HG03469 (cell line): Measurements from ENCODE around the gene GRM7.

Experiments
- ATAC-seq: cut with Tn5 transposase; IDR thresholded peaks from one replicate; pipeline ENCODE4 v1.9.1; 2021; ENCODE audit warnings: mild to moderate bottlenecking, moderate library complexity, moderate number of reproducible peaks; ENCODE audit not compliant: unreplicated experiment

The GRM7 gene

DNA sequence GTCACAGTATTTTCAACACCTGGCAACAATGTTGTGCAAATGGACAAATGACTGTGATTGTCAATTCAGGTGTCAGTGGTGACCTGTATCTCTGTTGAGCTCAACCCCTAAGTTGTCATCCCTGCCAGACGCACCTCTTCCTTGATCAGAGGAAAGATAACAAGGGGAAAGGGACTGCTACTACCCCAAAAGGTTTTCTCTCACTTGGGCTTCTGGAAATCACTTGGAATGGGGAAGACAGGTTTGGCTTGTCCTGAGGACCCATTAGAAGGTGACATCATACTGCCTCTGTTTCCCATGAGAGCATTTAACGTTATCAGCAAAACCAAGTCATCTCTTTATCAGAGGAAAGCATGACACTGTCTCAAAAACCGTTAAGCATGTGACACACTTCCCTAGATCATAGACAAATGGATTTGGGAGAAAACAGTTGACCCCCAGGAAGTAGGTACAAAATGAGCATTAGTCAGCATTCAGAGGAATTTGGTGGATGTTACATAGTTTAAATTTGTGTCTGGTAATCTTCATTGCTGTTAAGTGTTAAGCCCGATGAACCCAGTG, 769.5 kb downstream of the GRM7 start:
- no peak for ATAC-seq

DNA sequence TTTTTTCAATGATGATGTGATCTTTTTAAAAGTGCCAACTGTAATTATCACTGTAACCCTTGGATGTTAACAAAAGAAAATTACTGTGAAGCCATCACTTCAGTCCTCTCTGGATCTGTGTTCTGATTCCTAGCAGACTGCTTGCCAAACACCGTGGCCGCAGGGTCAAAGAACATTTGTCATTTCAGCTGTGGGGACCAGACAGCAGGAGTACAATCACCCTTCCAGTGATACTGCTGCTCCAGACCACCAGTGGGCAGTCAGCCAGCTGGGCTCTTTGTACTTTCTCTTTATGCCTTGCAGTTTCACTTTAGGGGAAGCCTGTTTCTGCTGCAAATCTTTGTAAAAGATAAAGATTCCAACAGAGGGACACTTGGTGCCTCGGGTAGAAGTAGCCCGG, 770.0 kb downstream of the GRM7 start:
- no peak for ATAC-seq

DNA sequence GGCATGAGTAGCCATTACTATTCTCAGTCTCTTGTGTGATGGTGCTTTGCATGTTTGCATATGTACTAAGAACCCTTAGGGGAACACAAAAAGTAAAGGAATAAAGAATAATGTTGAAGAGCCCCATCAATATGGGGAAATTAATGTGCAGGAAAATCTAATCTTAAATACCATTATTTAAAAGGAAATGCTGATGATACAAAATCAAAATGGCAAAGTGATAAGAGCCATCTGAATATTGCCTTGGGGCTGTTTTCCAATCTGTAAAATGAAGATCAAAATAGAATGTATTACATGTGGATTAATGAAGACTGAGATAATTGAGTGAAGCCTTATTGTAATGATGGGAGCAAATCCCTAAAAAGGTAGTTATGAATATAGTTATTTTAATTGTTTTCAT, 771.4 kb downstream of the GRM7 start:
- ATAC-seq, result no peak

DNA sequence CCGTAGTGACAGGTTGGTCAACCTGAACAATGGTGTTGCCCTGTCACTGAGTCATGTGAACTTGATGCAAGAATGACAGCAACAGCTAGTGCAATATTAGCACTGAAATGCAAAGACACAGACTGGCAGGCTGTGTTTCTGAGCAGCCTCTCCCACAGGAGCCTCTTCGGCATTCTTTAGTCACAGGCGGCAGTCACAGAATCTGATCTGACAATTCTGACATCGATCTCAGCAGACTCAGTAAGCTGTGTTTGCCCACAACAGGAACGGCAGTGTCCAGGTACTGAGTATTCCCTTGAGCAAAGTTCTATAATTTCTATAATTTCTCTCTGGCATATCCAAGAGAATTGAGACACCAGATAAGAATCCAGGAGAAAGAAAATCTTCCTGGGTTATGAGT, 776.8 kb downstream of the GRM7 start:
- ATAC-seq, result no peak

DNA sequence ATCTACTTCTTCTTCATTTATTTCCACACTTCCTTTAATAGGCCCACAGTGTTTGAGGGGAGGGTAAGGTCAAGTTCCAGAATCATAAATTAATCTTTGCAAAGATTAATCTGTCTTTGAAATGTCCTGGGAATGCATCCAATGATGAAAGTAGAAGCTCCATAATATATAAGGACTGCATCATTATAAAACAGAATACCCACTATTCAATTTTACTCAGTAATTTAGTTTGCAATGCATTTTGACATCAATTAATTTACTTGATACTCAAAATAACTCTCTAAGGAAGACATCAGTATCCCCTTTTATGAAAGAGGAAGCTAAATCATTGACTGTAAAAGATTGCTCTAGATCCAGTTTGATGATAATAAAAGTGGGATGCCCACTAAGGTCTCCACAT, 777.2 kb downstream of the GRM7 start:
- no peak for ATAC-seq

DNA sequence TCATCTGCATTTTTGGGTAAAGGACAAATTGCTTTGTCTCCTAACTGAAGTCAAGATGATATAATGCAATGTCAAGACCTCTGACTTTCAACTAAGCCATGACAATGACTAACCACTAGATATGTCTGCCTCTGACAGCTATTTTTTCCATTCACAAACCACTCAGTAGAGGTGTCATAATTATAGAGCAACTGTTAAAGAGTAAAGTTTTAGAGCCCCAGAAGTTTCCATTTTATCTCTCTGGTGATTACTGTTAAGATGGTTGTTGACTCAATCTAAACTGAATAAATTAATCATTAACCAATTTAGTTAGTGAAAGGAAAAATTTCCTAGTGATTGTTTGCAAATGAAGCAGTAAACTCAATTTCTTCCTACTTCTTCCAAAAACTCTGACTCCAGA, 779.9 kb downstream of the GRM7 start:
- ATAC-seq, result no peak

DNA sequence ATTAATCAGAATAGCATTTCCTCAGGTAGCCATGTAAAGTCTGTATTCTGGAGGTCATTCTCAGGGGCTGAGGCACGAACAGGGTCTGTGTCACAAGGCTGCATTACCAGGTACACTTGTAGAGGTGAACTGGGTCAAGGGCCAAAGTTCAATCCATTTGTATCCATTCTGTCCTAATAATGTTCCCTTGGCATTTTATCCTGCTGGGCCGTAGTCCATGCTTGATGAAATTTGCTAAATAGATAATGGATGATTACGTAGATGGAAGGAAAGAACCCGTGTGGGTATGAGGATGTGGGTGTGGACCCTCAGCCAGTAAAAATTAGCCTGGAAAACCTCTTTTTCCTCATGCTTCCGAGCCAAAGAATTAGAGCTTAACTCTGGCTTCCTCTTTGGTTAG, 785.9 kb downstream of the GRM7 start:
- ATAC-seq, result no peak

DNA sequence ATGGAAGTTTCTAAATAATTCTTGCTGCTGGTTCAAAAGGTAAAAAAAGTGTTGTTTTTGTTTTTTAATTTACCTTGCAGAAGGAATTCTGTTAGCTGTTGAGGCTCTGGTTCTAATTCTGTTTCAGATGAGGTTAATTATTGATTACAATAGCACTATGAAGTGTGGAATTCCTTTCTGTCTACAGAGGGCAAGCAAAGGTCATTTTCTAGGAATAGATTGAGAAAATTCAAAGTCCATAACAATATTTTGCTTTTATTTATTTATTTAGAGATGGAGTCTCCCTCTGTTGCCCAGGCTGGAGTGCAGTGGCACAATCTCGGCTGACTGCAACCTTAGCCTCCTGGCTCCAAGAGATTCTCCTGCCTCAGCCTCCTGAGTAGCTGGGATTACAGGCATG, 789.6 kb downstream of the GRM7 start:
- ATAC-seq, result no peak

DNA sequence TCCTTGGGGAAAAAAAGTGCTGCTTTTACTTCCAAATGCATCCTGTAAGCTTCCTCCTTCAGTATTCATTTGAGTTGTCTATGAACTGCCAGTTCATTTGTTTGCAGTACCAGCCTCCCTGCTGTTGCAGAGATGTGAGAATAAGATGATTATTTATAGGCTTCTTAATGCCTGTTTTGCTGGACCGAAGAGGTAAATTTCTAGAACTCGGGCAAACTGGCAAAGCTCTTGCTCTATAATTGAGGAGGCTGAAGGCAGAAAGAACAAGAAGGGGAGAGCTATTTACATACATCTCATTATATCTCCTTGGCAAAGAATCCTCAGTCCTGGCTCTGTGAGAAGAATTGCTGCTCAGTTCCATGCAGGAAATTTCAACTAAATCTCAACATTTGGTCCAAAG, 790.4 kb downstream of the GRM7 start:
- no peak for ATAC-seq

DNA sequence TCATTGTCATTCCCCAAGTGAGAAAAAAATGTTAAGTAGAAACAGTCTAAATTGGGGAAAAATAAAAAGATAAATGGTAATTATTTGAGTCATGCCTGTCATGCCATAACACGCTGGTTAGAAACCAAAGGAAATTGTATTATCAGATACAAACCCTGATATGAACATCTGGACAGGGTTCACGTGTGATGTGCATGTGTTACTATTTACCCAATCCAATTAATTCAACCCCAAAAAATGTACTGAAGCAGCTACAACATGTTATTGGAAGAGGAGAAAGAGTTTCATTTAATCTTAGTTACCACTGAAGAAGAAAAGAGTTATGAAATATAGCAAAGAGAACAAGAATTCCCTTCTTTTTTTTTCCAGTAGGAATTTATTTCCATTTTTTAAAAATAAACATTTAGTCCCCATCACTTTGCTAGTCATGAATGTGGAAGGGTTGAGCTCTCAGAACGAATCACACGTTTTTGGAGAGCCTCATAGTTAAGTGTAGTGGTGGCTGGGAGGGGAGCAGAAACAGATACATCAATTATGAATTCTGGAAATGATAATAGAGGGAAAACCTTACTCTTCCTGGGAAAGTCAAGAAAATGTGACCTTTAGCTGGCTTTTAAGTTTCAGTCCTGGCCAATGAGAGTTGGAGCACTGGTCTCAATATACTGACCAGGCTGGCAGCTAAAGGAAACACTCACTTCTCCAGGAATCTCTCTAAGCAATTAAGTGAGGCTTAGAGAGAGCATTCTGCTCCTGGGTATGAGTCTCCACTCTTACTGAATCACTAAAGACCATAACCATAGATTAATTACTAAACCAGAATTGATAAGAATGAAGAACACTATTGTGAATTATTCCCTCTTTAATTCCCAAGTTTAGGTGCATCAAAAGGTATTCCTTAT, 796.5 kb downstream of the GRM7 start:
- ATAC-seq, result no peak

DNA sequence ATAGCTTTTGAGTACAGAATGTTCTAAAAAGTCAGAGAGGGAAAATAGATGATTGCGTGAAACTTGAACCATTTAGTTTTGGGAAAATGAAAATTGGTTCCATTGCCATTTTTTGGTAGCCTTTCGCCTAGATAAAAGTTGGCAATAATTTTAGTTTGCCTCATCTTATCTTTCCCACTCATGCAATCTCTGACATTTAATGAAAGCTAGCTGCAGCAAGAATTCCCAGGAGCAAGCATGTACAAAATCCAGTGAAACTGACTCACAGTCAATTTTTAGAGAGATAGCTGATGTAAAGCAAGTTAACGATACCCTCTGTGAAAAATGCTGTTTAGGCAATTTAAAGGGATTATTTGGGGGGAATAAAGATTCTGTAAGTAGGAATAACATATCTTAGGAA, 797.4 kb downstream of the GRM7 start:
- ATAC-seq, result no peak

DNA sequence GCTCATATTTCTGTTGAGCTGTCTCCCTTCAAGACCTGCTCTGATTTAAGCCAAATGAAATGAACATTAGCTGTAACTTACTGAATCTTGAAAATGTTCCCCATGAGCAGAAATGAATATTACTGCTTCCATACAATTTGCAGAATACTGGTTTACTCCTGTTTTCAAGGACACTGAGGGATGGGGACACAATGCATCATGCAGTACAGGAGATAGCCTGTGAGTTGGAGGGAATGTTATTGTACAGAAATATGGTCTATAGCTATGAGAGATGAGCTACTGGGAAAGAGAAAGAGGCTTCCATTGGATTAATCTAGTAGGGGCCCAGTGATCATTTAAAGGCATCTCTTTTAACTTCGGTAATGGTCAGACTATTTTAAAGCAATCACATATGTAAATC, 798.2 kb downstream of the GRM7 start:
- no peak for ATAC-seq

DNA sequence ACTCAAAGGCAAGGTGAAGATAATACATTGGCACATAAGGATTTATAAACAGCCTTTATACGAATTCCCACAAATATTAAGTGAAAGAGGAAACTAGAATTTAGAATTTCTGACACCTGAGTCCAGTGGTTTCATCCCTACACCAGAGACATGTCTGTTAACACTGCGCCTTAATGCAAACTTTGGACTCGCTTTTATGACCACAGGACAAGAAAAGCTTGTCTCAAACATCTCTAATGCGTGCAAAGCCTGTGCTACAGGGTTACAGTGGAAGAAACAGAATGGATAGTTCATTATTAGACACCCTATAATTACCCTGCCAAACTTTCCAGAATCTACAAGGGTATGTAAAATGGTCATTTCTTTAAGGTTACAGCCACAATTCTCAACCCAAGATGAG, 802.9 kb downstream of the GRM7 start:
- no peak for ATAC-seq

DNA sequence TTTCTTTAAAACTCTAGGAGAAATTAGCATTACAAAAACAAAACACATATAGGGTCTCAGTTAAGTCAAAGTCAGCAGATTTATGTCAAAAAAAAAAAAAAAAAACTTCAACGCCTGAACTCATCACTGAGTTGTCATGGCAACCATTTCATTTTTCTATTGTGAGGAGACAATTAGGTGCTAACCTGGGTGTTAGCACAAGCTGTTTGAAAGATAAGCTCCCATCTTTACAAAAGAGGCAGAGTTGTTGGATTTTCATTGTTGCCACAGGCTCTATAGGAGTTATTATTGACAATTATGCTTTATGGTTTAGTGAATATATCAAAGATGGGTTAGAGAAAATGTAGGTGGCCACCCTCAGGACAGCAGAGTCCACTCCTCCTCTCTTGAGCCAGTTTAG, 806.9 kb downstream of the GRM7 start:
- ATAC-seq, result no peak

DNA sequence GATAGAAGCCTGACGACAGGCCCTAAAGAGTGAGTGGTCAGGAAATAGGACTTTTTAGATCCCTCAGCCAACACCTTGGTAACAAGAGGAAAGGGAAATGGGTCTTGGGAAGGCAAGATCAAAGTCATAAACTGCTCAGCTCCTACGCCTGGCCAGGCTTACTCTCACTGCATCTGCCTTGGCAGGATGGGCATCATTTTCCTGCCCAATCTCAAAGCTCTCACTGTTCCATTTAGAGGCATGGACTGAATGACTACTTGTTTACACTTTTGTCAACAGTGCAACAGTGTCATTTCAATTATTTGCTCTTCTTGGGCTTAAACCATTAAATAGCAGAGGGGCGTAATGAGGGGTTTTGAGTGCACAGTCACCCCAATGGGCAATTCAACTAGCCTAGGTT, 808.7 kb downstream of the GRM7 start:
- ATAC-seq, result no peak

DNA sequence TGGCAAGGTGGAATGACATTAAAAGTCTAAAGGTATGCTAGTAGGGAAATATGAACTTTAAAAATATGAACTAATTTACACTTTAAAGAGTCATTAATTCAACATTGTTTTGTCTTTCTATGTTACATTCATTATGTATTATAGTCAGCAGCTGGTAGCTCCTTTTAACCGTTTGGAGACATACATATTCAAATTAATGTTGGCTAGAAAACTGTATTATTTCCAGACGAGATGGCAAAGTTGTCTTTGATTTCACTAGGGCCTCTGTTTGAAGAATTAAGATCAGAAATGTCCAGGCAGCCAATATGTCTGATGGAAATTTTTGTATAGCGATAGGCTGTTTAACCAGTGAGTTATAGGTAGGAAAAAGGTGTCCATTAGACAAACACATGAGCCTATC, 817.6 kb downstream of the GRM7 start:
- ATAC-seq, result no peak

DNA sequence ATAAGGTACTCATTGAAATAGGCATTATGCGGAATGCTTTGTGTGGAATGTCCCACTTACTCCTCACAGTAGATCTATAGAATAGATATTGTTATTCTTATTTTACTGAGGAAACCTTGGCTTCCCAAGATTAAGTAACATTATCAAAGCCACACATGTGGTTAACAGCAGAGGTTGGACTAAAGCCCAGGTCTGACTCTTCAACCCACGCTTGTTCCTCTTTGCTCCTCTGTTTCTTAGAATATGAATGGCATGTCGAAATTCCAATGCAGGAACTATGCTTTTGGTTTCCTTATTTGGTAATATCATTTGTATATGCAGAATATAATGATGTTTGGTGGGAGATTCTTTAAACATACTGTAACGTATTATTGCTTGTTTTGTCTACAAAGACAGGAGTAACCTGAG, 821.9 kb downstream of the GRM7 start:
- no peak for ATAC-seq

DNA sequence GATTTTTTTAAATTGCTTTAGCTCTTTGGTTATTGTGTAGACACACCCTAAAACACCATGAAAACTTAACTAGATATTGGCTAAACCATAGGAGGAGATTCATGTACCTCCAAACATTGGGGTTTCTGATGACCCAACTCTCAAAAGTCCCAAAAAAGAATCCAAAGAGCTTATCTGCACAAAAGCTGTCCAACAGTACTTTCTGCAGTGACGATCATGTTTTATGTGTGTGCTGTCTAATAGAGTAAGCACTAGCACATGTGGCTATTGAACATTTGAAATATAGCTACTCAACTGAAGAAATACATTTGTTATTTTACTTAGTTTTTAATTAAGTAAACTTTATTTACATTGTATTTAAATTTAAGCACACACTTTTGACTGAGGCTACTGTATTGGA, 822.5 kb downstream of the GRM7 start:
- no peak for ATAC-seq

DNA sequence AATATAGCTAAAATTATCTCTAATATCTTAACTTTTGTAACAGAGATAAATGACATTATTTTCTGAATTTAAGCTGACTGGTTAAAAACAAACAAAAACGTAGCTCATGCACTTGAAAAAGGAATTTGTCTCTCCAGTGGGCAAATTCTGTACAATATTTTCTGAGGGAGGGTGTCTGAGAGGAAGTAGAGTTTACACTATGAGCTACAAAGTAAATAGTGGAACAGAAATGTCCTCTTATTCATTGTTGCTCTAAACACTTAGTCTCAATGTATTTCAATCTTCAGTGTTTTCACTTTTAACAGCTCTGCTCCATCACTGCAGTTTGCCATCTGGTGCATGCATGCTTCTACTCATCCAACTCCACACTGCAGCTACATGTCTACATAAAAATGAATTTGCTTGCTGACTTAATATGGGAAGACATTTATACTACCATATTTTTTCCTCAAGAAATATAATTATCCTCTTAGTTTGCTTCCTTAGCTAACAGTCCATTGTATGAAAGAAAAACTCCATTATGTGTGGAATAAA, 823.3 kb downstream of the GRM7 start:
- no peak for ATAC-seq

DNA sequence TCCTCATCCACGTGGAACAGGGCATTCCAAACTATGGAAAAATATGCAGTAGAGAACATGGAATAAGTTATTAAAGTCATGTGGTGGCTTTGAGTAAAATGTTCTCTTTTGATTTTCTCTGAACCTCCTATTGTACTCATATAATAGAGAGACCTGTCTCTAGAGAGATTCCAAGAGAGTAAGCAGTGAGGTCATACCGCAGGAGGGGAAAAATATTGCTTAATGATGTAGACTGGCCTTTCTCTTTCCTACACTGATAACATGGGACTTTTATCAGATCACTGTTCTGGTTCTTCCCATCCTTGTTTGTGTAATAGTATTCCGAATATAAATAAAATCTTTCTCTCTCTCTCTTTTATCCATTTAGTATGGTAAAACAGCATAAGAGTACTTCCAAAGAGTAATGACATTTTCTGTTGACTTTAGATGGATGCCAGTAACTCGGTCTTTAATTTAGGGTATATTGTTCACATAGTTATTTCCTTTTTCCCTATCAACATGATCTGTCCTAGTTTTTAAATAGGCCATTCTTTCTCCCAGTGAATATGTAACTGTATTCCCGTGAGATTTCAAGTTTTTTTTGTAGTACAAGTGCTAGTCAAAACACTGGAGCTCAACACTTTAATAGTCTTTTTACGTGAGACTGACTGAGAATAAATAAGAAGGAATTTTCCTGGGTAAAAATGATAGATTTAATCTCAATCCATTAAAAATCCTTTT, 826.7 kb downstream of the GRM7 start:
- no peak for ATAC-seq

DNA sequence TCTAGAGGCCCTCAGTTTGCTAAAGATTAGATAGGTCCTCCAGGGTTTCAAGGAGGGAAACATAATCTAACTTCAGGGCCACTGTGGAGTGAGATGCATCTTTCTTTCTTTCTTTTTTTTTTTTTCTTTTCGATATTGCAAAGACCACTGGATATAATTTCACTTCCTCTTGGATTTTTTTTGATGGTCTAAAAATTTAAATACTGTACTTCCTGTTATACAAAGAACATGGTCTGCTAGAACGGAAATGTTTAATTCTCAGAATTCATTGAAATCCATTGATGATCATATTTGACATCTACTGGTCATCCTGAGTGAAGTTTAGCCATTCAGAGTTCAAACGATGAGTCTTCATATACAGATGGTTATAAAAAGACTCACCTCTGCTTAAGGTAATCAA, 832.0 kb downstream of the GRM7 start:
- ATAC-seq, result no peak

DNA sequence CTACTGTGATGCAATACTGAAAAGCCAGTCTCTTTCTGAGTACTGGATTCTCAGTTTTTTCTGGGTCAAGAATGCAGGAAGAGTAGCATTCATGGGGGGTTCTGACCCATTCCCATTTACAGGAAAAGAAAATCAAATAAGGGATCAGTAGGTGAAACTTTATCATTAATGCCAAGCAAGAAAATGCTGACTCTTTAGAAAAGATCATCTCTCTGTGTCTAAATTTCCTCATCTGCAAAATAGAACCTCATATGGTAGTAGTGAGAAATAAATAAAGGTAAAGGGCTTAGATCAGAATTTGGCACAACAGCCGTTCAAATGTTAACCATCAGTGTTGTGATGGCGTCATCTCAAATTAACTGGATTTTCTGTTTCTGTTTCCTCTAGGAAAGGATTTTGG, 833.1 kb downstream of the GRM7 start:
- no peak for ATAC-seq
